Fibroblast of villous mesenchyme (primary cell): Measurements from ENCODE around the gene REN. TPM values are rescaled to one million over a fixed set of nuclear protein-coding genes. Genes with fewer than 3 reads are reported as not detected.

ENCODE experiments used
- DNase-seq: peaks from one replicate; pipeline ENCODE4 v3.0.0-alpha.2; 2010; ENCODE audit warnings: low read depth
- H3K4me3 ChIP-seq: 2 replicates; pipeline ENCODE4 v1.5.1; 2011; ENCODE audit warnings: low read depth, mild to moderate bottlenecking, low read length
- total RNA-seq: library from RNA; depleted of rRNA; stranded (reverse); fragments of >200 nt; gene quantifications from 2 replicates; pipeline ENCODE4 v1.2.3, GENCODE V29; 2012
- TF ChIP-seq, protein P1 (sequence below): IDR thresholded peaks from 2 replicates; pipeline ENCODE4 v1.5.1; 2012; ENCODE audit warnings: low read depth, mild to moderate bottlenecking, low read length; ENCODE audit not compliant: insufficient read depth

Gene REN
- total RNA-seq, 1 donor = 4.3 TPM

DNA sequence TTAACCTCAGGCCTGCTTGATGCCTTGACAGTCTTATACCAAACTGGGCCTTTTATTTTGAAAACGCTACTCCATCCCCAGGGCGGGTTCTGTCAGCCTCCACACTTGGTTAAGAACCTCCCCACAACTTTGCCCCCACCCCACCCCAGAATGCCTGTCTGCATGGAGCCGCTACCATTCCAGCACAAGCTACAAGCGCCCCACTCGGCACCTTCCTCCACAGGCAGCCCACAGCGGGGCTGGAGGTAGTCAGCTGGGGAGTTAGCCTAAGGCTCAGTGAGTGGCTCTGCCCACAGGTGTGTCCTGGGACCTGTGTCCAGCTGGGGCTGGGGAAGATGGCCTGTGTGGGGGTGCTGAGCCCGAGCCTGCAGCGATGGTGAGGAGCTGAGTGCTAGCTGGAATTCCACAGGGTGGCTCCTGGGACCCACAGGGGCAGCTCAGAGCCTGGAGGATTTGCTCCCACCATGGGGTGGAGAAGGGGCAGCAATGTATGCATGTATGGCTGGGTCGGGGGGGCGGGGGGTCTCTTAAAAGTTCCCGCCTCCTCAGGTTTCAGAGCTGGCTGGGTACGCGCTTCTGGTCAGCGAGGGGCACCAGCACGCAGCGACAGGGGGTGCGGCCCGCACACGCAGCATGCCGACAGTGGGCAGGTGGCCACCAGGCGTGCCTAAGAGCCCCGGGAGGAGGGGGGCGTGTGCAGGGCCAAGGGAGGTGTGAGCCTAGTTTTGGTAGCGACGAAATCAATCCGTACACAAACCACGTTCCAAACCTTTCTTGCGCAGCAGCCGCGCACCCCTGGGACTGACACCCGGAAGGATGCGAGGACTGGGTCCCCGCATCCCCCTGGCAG, 15.2 kb downstream of the REN start:
- TF ChIP-seq, protein P1, sequence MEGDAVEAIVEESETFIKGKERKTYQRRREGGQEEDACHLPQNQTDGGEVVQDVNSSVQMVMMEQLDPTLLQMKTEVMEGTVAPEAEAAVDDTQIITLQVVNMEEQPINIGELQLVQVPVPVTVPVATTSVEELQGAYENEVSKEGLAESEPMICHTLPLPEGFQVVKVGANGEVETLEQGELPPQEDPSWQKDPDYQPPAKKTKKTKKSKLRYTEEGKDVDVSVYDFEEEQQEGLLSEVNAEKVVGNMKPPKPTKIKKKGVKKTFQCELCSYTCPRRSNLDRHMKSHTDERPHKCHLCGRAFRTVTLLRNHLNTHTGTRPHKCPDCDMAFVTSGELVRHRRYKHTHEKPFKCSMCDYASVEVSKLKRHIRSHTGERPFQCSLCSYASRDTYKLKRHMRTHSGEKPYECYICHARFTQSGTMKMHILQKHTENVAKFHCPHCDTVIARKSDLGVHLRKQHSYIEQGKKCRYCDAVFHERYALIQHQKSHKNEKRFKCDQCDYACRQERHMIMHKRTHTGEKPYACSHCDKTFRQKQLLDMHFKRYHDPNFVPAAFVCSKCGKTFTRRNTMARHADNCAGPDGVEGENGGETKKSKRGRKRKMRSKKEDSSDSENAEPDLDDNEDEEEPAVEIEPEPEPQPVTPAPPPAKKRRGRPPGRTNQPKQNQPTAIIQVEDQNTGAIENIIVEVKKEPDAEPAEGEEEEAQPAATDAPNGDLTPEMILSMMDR = no peak
- H3K4me3 ChIP-seq = peak overlapping the region; percentile 67
- DNase-seq = no peak

DNA sequence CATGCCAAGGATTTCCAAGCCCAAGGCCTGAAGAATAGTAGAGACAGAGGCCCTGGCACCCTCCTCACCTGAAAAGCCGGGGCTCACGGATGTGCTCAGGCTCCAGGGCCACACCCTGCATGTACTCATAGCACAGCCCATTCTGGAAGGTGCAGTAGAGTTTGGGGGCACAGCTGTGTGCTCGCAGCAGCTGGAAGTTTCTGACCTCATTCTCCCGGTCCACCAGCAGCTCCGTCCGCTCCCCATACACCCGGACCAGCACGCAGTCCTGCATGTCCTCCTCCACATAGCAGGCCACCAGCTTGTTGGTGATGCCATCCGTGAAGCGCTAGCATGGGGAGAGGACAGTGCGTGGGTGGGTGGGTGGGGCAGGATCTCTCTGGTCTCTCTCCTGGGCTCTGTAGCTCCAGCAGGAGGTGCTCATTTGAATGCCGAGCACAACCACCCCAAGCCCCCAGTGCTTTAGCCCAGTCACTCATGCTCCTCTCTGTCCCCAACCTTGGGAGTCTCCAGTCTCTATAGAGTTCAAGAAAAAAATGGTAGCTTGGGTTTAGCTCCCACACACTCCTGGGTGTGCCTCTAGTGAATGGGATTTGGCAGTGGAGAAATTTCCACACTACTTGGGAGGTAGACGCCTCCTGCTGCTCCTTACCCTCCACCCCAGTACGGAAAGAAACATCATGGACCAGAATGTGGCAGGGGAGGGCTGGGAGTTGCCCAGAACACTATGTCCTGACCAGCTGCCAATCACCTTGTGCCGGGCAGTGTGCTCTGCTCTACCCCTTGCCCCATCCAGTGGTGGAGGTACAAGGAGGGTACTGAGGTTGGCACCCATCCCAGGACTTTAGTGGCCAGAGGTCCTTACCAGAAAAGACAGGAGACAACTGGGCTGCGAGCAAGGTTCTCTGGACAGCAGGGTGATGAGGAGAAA, 16.2 kb downstream of the REN start:
- no peak overlapping the region for H3K4me3 ChIP-seq
- TF ChIP-seq, protein P1 = no peak
- DNase-seq = no peak

DNA sequence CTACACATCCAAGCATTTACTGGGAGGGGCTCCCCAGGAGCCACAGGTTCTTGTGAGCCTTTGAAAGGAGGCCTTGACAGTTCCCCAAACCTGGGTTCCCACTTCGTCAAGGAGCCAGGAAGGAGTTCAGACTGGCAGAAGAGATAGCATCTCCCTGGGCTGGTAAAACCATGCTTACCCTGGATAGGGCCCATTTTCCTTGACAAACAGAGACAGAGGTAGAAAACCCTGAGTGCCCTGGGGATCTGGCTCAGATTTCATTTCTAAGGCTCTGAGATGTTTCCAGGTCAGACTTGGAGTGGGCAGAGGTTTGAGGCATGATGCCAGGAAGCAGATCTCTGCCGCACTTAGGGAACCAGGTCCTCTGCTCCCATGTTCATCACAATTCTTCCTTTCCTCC, 17.0 kb downstream of the REN start:
- TF ChIP-seq, protein P1 = no peak
- no peak for DNase-seq

DNA sequence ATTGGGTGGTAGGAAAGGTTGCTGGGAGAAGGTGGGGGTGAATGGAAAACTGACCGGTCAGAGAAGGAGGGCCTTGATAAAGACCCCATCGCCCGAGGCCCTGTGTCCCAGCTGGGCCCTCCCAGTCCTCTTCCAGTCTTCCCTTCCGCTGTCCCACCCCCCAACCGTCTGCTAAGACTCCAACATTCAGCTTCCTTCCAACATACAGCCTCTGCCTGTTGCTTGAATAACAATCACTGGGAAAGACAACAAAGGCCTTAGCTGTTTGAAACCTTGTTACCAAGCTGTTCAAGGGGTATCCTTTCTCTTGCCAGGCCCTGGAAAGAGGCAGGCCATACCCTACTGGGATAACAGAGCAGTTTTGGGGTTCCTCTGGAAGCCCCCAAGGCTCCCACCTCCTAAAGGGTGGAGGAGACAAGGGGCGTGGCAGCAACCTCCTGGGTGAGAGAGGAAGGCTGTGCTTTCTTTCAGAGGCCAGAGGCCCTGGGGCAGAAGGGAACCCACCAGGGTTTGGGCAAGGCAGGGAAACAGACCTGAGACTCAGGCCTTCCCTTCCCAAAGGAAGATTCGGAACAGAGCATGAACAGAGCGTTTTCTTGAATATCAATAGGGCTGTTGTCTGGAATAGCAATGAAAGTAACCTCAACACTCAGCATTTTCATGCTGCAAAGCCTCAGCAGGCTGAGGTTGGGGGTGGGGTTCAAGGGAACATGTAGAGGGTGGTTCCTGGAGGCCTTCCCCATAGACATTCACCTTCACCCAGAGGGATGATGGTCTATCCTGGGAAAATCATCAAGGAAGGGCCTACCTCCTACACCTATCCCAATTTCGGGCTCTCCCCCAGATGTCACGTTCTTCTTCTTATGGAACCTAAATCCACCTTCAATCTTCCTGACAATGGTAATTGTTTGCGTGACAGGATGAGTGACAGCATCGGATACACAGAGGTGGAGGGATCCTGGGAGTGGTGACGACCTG, 18.4 kb downstream of the REN start:
- no peak overlapping the region for H3K4me3 ChIP-seq
- DNase-seq = no peak
- TF ChIP-seq, protein P1 = no peak

More for the DNA sequence above, 17.0 kb downstream of the REN start:
- no peak overlapping the region for H3K4me3 ChIP-seq

DNA sequence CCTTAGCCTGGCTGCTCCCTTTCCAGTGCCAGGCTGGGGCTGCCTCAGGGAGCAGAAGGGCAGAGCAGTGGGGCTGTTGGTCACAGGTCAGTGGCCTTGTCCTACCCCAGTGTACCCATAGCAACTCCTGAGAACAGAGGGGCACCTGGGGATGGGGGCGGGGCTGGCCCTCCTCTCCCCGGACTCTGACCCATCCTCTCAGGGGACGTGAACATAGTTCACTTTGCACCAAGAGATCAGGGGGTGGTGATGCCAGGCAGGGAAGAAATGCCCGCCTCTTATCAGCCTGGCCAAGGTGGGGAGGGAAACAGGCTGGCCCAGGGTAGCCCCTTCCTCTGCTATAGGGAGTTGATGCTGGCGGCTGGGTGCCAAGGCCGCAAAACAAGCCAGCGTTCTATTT, 19.2 kb downstream of the REN start:
- no peak overlapping the region for H3K4me3 ChIP-seq
- no peak for DNase-seq
- TF ChIP-seq, protein P1 = no peak

DNA sequence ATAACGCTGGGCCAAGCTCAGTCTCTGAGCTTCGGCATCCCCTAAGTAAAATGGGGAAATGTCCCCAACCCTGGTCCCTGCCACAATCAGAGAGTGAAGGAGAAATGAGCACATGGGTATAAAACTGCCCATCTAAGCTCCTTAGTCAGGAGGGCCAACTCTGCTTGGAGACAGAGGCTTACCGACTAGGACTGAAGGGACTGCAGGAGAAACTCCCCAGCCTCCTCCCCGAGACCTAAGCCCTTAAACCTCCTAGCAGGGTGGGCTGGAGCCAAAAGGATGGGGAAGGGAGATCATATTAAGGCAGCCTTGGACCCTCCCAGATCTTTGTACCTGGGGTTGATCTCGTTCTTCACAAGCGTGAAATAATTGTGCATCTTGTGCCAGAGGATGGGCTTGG, 19.8 kb downstream of the REN start:
- no peak overlapping the region for H3K4me3 ChIP-seq
- TF ChIP-seq, protein P1 = no peak
- DNase-seq = no peak
